SU-DHL-6 (cell line): Measurements from ENCODE around the gene LUZP1.

Experiments used
- H2AFZ ChIP-seq: fragments of 200-600 bp; sonication (generic); 2 replicates; pipeline ENCODE4 v1.6.1; 2014; ENCODE audit warnings: low read depth, mild to moderate bottlenecking, moderate library complexity, mixed read lengths, antibody characterized with exemption, low read length; ENCODE audit not compliant: severe bottlenecking
- H3F3A ChIP-seq: fragments of 200-600 bp; shearing (Covaris generic); 2 replicates; pipeline ENCODE4 v1.6.0; 2016; ENCODE audit warnings: antibody characterized with exemption, mild to moderate bottlenecking; ENCODE audit not compliant: insufficient read depth
- H3K27ac ChIP-seq: fragments of 200-600 bp; sonication (generic); 2 replicates; pipeline ENCODE4 v1.5.1; 2016; ENCODE audit warnings: low read depth, mild to moderate bottlenecking, low read length, moderate library complexity, mixed read lengths
- H3K27me3 ChIP-seq: fragments of 200-600 bp; sonication (generic), shearing (Covaris generic); 2 replicates; pipeline ENCODE4 v1.6.0; 2014; ENCODE audit warnings: mild to moderate bottlenecking, low read length
- H3K36me3 ChIP-seq: fragments of 200-600 bp; sonication (generic); 2 replicates; pipeline ENCODE4 v1.6.1; 2014; ENCODE audit warnings: mild to moderate bottlenecking, low read length, mixed read lengths
- H3K4me2 ChIP-seq: fragments of 300-600, 200-600 bp; shearing (Covaris generic), sonication (generic); 2 replicates; pipeline ENCODE4 v1.6.0; 2014; ENCODE audit warnings: low read length, low read depth, mild to moderate bottlenecking; ENCODE audit not compliant: poor library complexity, severe bottlenecking
- H3K4me3 ChIP-seq: fragments of 200-600 bp; sonication (generic); 2 replicates; pipeline ENCODE4 v1.5.1; 2014; ENCODE audit warnings: antibody characterized with exemption, low read length, mild to moderate bottlenecking, mixed read lengths; ENCODE audit not compliant: insufficient read depth, poor library complexity, severe bottlenecking
- H3K79me2 ChIP-seq: fragments of 200-600 bp; sonication (generic); 2 replicates; pipeline ENCODE4 v1.6.1; 2014; ENCODE audit warnings: mild to moderate bottlenecking, low read length, moderate library complexity; ENCODE audit not compliant: insufficient read depth
- H3K9ac ChIP-seq: fragments of 200-600 bp; sonication (generic); 2 replicates; pipeline ENCODE4 v1.7.0; 2014; ENCODE audit warnings: mild to moderate bottlenecking, low read length
- H3K9me2 ChIP-seq: fragments of 200-600 bp; sonication (generic); replicated peaks from 2 replicates; pipeline ENCODE4 v1.6.1; 2014; ENCODE audit warnings: low read length; ENCODE audit not compliant: insufficient read depth
- H3K9me3 ChIP-seq: fragments of 200-600 bp; sonication (generic); 2 replicates; pipeline ENCODE4 v1.6.1; 2014; ENCODE audit warnings: low read length, mixed read lengths; ENCODE audit not compliant: insufficient read depth
- H4K20me1 ChIP-seq: fragments of 200-600 bp; sonication (generic); 2 replicates; pipeline ENCODE4 v1.6.1; 2014; ENCODE audit warnings: low read depth, mild to moderate bottlenecking, antibody characterized with exemption, low read length, moderate library complexity, mixed read lengths
- EZH2phosphoT487 ChIP-seq: fragments of 200-600 bp; sonication (generic), shearing (Covaris generic); conservative IDR thresholded peaks from 2 replicates; pipeline ENCODE4 v1.6.1; 2018; ENCODE audit warnings: mild to moderate bottlenecking, antibody characterized with exemption, low read length, moderate library complexity, mixed read lengths
- TF ChIP-seq, protein P1 (sequence below): fragments of 200-600 bp; sonication (generic); IDR thresholded peaks from one replicate; pipeline ENCODE4 v1.5.1; 2017; ENCODE audit warnings: antibody characterized with exemption, mild to moderate bottlenecking, low read length, moderate library complexity; ENCODE audit not compliant: insufficient read depth, poor library complexity, severe bottlenecking

Gene LUZP1

GRCh38 chr1:23177031-23177430 lies 8.4 kb upstream of the LUZP1 start:
- no peaks in the 10 kb centered on the region for H3K9me3 ChIP-seq
- H3K9me2 ChIP-seq: no peaks in the 10 kb centered on the region
- no peak overlapping the region for H3K27ac ChIP-seq
- H3K9ac ChIP-seq: no peak overlapping the region
- no peak for TF ChIP-seq EZH2phosphoT487
- TF ChIP-seq, protein P1, sequence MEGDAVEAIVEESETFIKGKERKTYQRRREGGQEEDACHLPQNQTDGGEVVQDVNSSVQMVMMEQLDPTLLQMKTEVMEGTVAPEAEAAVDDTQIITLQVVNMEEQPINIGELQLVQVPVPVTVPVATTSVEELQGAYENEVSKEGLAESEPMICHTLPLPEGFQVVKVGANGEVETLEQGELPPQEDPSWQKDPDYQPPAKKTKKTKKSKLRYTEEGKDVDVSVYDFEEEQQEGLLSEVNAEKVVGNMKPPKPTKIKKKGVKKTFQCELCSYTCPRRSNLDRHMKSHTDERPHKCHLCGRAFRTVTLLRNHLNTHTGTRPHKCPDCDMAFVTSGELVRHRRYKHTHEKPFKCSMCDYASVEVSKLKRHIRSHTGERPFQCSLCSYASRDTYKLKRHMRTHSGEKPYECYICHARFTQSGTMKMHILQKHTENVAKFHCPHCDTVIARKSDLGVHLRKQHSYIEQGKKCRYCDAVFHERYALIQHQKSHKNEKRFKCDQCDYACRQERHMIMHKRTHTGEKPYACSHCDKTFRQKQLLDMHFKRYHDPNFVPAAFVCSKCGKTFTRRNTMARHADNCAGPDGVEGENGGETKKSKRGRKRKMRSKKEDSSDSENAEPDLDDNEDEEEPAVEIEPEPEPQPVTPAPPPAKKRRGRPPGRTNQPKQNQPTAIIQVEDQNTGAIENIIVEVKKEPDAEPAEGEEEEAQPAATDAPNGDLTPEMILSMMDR: no peak
- H2AFZ ChIP-seq: no peak overlapping the region
- peak overlapping the region; percentile 31 for H3K4me2 ChIP-seq
- no peaks in the 10 kb centered on the region for H3K27me3 ChIP-seq
- no peaks in the 10 kb centered on the region for H4K20me1 ChIP-seq
- no peaks in the 10 kb centered on the region for H3K36me3 ChIP-seq
- H3K79me2 ChIP-seq: no peaks in the 10 kb centered on the region
- H3F3A ChIP-seq: no peaks in the 10 kb centered on the region
- no peak overlapping the region for H3K4me3 ChIP-seq

DNA sequence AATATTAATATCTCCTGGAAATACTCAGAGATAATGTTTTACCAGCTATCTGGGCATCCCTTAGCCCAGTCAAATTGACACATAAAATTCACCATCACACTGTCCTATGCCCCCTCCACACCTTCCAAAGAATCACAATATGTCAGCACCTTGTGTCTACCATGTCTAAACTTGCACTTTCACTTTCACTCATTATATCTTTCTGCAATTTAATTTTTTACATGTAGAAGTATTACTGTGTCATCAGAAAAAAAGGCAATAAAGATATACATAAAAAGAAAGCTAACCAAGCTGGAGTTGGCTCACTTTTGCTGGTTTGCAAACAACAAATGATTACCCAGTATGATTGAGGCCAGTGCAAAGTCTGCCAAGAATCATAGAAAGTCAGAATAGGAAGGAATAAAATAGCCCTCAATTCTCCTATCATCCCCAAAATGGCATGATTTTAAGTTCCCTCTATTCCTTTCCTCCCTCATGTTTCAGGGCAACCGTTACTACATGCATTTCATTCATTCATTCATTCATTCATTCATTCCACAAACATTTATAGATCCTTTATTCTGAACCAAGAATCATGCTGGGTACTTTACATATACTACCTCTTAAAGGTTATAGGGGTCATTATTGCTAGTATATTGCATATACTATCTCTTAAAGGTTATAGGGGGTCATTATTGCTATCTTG lies 5.9 kb upstream of the LUZP1 start:
- Histone ChIP-seq H3K27me3 (no peaks in the 10 kb centered on the region), H3K4me3 (no peak overlapping the region), H4K20me1 (no peaks in the 10 kb centered on the region), H3K4me2 (no peak overlapping the region), H3K36me3 (no peaks in the 10 kb centered on the region), H3K79me2 (no peaks in the 10 kb centered on the region), H3K9me3 (no peaks in the 10 kb centered on the region), H3F3A (no peaks in the 10 kb centered on the region), H2AFZ (no peak overlapping the region), H3K9ac (no peak overlapping the region), H3K27ac (no peak overlapping the region), H3K9me2 (no peaks in the 10 kb centered on the region)
- TF ChIP-seq EZH2phosphoT487: no peak
- TF ChIP-seq, protein P1: no peak

DNA sequence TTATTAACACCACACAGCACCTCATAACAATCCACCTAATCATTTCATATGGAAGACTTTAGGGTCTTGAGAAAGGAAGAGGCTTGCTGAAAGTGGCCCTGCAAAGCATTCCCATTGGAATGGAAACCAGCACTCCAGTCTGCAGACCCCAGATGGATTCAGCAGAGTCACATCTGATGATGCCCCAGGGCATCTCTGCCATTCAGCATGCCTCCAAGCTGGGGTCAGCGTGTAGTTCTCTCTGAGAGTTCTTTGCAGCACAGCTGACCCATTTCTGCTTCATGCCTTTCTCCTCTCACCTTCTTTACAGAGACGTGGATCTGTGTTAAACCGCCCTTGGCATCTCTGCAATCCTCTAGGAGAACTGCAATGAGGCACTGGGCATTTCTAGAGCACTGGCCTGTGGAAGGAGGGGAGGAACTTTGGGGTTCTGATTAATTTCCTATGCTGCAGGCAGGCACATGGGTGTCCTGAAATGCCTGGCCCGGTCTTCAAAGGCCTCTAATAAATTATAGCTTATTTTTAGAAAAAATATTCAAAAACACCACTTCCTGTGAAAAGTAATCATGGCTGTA lies 2.6 kb upstream of the LUZP1 start:
- Histone ChIP-seq H2AFZ (no peak overlapping the region), H3K27me3 (no peaks in the 10 kb centered on the region), H4K20me1 (no peaks in the 10 kb centered on the region), H3K4me2 (no peak overlapping the region), H3F3A (no peaks in the 10 kb centered on the region), H3K9me2 (no peaks in the 10 kb centered on the region), H3K79me2 (no peaks in the 10 kb centered on the region), H3K9me3 (no peaks in the 10 kb centered on the region), H3K4me3 (no peak overlapping the region), H3K36me3 (no peaks in the 10 kb centered on the region), H3K9ac (no peak overlapping the region), H3K27ac (no peak overlapping the region)
- TF ChIP-seq EZH2phosphoT487: no peak

DNA sequence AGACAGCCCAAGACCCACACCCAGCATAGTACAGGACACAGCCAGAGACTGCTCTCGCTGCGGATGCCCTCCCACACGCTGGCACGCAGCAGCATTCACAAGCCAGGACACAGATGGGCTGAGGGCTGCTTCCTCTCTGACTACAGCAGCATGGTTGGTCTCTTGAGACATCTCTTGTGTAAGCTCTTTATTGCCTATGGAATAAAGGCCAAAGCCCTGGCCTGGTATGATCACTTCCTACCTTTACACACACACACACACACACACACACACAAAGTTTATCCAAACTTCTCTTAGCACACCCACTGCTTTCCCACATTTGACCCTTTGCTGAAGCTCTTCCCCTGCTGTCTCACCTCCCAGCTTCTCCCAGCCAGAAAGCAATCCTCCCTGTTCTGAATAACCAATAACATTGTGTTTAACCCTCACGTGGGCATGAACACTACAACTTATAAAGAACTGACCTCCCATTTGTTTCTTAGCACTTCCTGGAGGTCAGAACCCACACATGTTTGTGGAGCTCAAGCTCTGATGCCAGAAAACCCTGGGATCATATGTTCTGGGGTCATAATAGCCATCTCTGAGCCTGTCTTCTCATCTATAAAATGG lies 1.2 kb upstream of the LUZP1 start:
- H3F3A ChIP-seq: no peaks in the 10 kb centered on the region
- no peak overlapping the region for H3K9ac ChIP-seq
- no peak overlapping the region for H3K4me2 ChIP-seq
- no peaks in the 10 kb centered on the region for H4K20me1 ChIP-seq
- no peak overlapping the region for H3K4me3 ChIP-seq
- H3K79me2 ChIP-seq: no peaks in the 10 kb centered on the region
- no peaks in the 10 kb centered on the region for H3K9me3 ChIP-seq
- no peaks in the 10 kb centered on the region for H3K9me2 ChIP-seq
- H3K27ac ChIP-seq: no peak overlapping the region
- no peaks in the 10 kb centered on the region for H3K27me3 ChIP-seq
- no peak overlapping the region for H2AFZ ChIP-seq
- H3K36me3 ChIP-seq: no peaks in the 10 kb centered on the region
- TF ChIP-seq EZH2phosphoT487: no peak
